ENCODE data around the gene DISC1.

DNA sequence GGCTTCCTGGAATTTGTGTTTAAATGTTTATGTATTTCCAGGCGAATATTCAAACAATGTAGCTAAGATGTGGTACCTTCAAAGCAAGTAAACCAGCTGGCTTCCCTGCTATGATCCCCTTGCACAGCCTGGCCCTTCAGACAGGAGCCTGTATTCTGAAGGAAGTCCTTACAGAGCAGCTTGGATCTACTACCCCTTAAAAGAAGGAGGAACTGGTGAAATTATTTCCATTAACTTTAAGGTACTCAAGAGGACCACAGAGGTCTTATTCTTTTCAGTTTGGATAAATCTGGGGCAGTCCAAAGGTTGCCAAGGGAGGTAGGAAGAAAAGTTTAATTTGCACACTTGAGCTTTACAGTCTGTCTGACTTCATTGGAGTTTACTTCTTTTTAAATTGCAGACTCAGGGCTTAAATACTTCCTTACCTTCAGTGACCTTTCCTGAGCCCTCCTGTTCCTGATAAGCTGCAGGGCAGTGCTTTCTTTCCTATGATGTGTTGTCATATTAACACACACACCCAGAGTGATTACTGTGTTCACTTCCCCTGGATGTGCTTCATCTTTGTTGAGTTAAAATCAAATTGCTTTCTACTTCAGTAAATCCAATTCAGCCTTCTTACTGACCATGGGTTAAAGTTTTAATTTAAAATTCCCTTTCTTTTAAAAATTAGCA, 40.5 kb downstream of the DISC1 start:
- no peak for TF ChIP-seq MXI1 (IDR thresholded peaks at IDR 0.05; ENCODE audit: low read depth, low read length)
- TF ChIP-seq, protein P1, sequence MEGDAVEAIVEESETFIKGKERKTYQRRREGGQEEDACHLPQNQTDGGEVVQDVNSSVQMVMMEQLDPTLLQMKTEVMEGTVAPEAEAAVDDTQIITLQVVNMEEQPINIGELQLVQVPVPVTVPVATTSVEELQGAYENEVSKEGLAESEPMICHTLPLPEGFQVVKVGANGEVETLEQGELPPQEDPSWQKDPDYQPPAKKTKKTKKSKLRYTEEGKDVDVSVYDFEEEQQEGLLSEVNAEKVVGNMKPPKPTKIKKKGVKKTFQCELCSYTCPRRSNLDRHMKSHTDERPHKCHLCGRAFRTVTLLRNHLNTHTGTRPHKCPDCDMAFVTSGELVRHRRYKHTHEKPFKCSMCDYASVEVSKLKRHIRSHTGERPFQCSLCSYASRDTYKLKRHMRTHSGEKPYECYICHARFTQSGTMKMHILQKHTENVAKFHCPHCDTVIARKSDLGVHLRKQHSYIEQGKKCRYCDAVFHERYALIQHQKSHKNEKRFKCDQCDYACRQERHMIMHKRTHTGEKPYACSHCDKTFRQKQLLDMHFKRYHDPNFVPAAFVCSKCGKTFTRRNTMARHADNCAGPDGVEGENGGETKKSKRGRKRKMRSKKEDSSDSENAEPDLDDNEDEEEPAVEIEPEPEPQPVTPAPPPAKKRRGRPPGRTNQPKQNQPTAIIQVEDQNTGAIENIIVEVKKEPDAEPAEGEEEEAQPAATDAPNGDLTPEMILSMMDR (IDR thresholded peaks at IDR 0.05) = no peak
- TF ChIP-seq CHD2 (IDR thresholded peaks at IDR 0.05; ENCODE audit: low read length, partially characterized antibody) = no peak
- TF ChIP-seq, protein P2, sequence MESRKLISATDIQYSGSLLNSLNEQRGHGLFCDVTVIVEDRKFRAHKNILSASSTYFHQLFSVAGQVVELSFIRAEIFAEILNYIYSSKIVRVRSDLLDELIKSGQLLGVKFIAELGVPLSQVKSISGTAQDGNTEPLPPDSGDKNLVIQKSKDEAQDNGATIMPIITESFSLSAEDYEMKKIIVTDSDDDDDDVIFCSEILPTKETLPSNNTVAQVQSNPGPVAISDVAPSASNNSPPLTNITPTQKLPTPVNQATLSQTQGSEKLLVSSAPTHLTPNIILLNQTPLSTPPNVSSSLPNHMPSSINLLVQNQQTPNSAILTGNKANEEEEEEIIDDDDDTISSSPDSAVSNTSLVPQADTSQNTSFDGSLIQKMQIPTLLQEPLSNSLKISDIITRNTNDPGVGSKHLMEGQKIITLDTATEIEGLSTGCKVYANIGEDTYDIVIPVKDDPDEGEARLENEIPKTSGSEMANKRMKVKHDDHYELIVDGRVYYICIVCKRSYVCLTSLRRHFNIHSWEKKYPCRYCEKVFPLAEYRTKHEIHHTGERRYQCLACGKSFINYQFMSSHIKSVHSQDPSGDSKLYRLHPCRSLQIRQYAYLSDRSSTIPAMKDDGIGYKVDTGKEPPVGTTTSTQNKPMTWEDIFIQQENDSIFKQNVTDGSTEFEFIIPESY (IDR thresholded peaks at IDR 0.05; ENCODE audit: borderline replicate concordance, low read depth) = no peak
- no peak for TF ChIP-seq TAF1 (IDR thresholded peaks at IDR 0.05; ENCODE audit: borderline replicate concordance, low read depth, low read length)
- TF ChIP-seq RCOR1 (IDR thresholded peaks at IDR 0.05; ENCODE audit: low read length) = no peak
- no peak for TF ChIP-seq SMC3 (IDR thresholded peaks at IDR 0.05; ENCODE audit: low read depth, low read length)
- no peak for TF ChIP-seq EZH2phosphoT487 (IDR thresholded peaks at IDR 0.05; ENCODE audit: borderline replicate concordance, low read depth)
- no peak for TF ChIP-seq SIN3A (IDR thresholded peaks at IDR 0.05; ENCODE audit: borderline replicate concordance, low read depth, low read length)
- TF ChIP-seq EP300 (IDR thresholded peaks at IDR 0.05; ENCODE audit: borderline replicate concordance in 1 of 2, low read depth in 1 of 2, low read length in 1 of 2) = no peak

Measured in SK-N-SH (cell line).